ENCODE measurements around the gene ODC1.
A peak's percentile ranks its signal among the peaks of the same experiment; 100 is the strongest.

ODC1 gene

GRCh38 chr2:10448576-10449485 lies 704 bp upstream of the ODC1 start (continued):
- TF ChIP-seq OVOL3 (tag by site-specific recombination; IDR thresholded peaks at IDR 0.05) (no peak), PRDM4 (tag by site-specific recombination; IDR thresholded peaks at IDR 0.05) (no peak), KLF10 (tag by site-specific recombination; IDR thresholded peaks at IDR 0.05) (no peak), ZNF449 (tag by site-specific recombination; IDR thresholded peaks at IDR 0.05) (no peak), ZFP3 (tag by site-specific recombination; IDR thresholded peaks at IDR 0.05; ENCODE audit: low read depth) (no peak), ZEB2 (tag by site-specific recombination; IDR thresholded peaks at IDR 0.05) (peak; percentile 46; the same call in 1 of the 2 replicates), YY2 (tag by site-specific recombination; IDR thresholded peaks at IDR 0.05) (no peak), HOXC10 (CRISPR knock-in tag; IDR thresholded peaks at IDR 0.05) (no peak), ZNF624 (tag by site-specific recombination; IDR thresholded peaks at IDR 0.05) (no peak), PRDM1 (tag by site-specific recombination; IDR thresholded peaks at IDR 0.05) (no peak), ZNF184 (tag by site-specific recombination; IDR thresholded peaks at IDR 0.05) (no peak), ZNF24 (tag by site-specific recombination; IDR thresholded peaks at IDR 0.05) (no peak), ZIC2 (tag by site-specific recombination; IDR thresholded peaks at IDR 0.05) (peak; percentile 28), ZNF341 (tag by site-specific recombination; IDR thresholded peaks at IDR 0.05; ENCODE audit: low read depth) (peak; percentile 52), ZBTB8A (tag by site-specific recombination; IDR thresholded peaks at IDR 0.05) (peak; percentile 64), SP2 (tag by site-specific recombination; IDR thresholded peaks at IDR 0.05) (peak; percentile 23), ZNF837 (tag by site-specific recombination; IDR thresholded peaks at IDR 0.05) (no peak), SCRT2 (tag by site-specific recombination; IDR thresholded peaks at IDR 0.05) (peak; percentile 64), ZNF76 (tag by site-specific recombination; IDR thresholded peaks at IDR 0.05; ENCODE audit: borderline replicate concordance, low read depth) (no peak), ZNF37A (tag by site-specific recombination; IDR thresholded peaks at IDR 0.05) (no peak), ZNF776 (tag by site-specific recombination; IDR thresholded peaks at IDR 0.05; ENCODE audit: borderline replicate concordance) (no peak), ZNF133 (tag by site-specific recombination; IDR thresholded peaks at IDR 0.05) (no peak), KLF8 (tag by site-specific recombination; IDR thresholded peaks at IDR 0.05) (0 out of 2 replicates have a peak, but pooled peaks have one; percentile 16), ZBTB44 (tag by site-specific recombination; IDR thresholded peaks at IDR 0.05) (no peak), ZNF501 (tag by site-specific recombination; IDR thresholded peaks at IDR 0.05) (0 out of 2 replicates have a peak, but pooled peaks have one; percentile 26), ZNF2 (tag by site-specific recombination; IDR thresholded peaks at IDR 0.05) (peak; percentile 67; the same call in 1 of the 2 replicates), RBAK (tag by site-specific recombination; IDR thresholded peaks at IDR 0.05) (no peak), KLF9 (tag by site-specific recombination; IDR thresholded peaks at IDR 0.05; ENCODE audit: low read depth) (no peak), ZNF621 (tag by site-specific recombination; IDR thresholded peaks at IDR 0.05) (no peak), ZNF112 (tag by site-specific recombination; IDR thresholded peaks at IDR 0.05) (no peak), KLF7 (tag by site-specific recombination; IDR thresholded peaks at IDR 0.05; ENCODE audit: borderline replicate concordance) (no peak)
- TF ChIP-seq, protein P1, sequence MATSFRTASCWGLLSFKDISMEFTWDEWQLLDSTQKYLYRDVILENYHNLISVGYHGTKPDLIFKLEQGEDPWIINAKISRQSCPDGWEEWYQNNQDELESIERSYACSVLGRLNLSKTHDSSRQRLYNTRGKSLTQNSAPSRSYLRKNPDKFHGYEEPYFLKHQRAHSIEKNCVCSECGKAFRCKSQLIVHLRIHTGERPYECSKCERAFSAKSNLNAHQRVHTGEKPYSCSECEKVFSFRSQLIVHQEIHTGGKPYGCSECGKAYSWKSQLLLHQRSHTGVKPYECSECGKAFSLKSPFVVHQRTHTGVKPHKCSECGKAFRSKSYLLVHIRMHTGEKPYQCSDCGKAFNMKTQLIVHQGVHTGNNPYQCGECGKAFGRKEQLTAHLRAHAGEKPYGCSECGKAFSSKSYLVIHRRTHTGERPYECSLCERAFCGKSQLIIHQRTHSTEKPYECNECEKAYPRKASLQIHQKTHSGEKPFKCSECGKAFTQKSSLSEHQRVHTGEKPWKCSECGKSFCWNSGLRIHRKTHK (tag by site-specific recombination; IDR thresholded peaks at IDR 0.05), result no peak
